ENCODE data around the gene RPS19BP1. TPM values are rescaled to one million over a fixed set of nuclear protein-coding genes. Genes with fewer than 3 reads are reported as not detected.

RPS19BP1 gene
- total RNA-seq, 1 donor from 2014 or later: 69.6 TPM

GRCh38 chr22:39493759-39494158 is 38.8 kb downstream of the RPS19BP1 start:
- intact Hi-C loops (cut with micrococcal nuclease): loop anchor here (1.0 kb wide), 3 partner anchors 21 to 531 kb away; no protein-coding TSS in a partner anchor

- intact Hi-C loops (cut with micrococcal nuclease): no loop called here
Measured at GRCh38 chr22:39492186-39492585, 40.4 kb downstream of the RPS19BP1 start.

DNA sequence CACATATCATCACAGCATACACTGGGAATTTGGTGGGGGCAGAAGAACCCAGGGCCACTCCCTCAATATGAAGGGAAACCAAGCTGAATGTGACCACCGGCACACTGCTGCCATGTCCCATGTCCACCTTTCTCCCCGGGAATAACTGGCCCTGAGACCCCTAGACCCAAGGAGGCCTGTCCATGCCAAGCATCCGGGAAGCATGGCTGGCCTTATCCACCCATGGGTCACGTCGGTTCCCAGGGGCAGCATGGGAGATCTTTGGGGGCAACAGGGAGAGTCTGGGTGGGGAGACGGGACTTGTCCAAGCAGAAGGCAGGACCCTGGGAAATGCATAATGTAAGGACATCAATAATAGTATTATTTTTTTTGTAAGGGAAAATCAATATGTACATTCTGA is 40.9 kb downstream of the RPS19BP1 start:
- intact Hi-C loops (cut with micrococcal nuclease): loop anchor here (2.0 kb wide), 1 partner anchor 553 kb away; no protein-coding TSS in a partner anchor

- intact Hi-C loops (cut with micrococcal nuclease): loop anchor here (1.0 to 2.0 kb wide), 2 partner anchors 41 to 554 kb away; partner anchors contain the start of gene RPS19BP1
Measured at GRCh38 chr22:39490966-39491680, 41.4 kb downstream of the RPS19BP1 start.

DNA sequence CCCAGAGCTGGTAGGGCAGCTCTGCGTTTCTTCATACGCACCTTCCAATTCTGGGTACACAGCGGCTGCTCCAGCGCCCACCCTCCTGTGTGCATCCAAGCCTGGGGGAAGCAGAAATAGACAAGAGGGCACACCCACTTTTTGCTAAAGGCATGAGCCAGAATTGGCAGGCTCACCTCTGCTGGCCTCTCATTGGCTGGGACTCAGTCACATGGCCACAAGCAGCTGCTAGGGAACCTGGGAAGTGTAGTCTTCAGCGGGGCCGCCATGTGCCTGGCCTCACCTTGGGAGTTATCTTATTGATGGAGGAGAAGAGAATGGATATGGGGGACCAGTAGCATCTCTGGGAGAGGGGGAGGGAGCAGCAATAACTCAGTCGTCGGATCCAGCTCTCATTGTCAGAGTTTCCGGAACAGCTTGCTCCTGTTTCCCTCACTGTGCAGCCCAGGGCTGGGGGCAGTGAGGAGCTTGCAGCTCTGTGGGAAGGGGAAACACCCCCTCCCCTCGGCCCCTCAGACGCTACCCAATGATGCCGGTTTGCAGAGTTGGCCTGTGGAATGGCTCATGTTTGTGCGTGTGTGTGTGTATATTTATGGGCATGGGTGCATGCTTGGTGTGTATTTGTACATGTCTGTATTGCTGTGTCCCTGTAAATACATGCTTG is 42.3 kb downstream of the RPS19BP1 start:
- intact Hi-C loops (cut with micrococcal nuclease): loop anchor here (1.0 to 2.0 kb wide), 2 partner anchors 42 to 555 kb away; partner anchors contain the start of gene RPS19BP1

GRCh38 chr22:39489094-39490068 is 43.2 kb downstream of the RPS19BP1 start:
- intact Hi-C loops (cut with micrococcal nuclease): loop anchor here (1.0 to 2.0 kb wide), 2 partner anchors 43 to 555 kb away; partner anchors contain the start of gene RPS19BP1

GRCh38 chr22:39488563-39489083 is 43.9 kb downstream of the RPS19BP1 start:
- intact Hi-C loops (cut with micrococcal nuclease): no loop called here

DNA sequence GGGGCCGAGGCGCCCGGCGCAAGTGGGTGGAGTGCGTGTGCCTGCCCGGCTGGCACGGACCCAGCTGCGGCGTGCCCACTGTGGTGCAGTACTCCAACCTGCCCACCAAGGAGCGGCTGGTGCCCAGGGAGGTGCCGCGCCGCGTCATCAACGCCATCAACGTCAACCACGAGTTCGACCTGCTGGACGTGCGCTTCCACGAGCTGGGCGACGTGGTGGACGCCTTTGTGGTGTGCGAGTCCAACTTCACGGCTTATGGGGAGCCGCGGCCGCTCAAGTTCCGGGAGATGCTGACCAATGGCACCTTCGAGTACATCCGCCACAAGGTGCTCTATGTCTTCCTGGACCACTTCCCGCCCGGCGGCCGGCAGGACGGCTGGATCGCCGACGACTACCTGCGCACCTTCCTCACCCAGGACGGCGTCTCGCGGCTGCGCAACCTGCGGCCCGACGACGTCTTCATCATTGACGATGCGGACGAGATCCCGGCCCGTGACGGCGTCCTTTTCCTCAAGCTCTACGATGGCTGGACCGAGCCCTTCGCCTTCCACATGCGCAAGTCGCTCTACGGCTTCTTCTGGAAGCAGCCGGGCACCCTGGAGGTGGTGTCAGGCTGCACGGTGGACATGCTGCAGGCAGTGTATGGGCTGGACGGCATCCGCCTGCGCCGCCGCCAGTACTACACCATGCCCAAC is 44.6 kb downstream of the RPS19BP1 start:
- intact Hi-C loops (cut with micrococcal nuclease): no loop called here

DNA sequence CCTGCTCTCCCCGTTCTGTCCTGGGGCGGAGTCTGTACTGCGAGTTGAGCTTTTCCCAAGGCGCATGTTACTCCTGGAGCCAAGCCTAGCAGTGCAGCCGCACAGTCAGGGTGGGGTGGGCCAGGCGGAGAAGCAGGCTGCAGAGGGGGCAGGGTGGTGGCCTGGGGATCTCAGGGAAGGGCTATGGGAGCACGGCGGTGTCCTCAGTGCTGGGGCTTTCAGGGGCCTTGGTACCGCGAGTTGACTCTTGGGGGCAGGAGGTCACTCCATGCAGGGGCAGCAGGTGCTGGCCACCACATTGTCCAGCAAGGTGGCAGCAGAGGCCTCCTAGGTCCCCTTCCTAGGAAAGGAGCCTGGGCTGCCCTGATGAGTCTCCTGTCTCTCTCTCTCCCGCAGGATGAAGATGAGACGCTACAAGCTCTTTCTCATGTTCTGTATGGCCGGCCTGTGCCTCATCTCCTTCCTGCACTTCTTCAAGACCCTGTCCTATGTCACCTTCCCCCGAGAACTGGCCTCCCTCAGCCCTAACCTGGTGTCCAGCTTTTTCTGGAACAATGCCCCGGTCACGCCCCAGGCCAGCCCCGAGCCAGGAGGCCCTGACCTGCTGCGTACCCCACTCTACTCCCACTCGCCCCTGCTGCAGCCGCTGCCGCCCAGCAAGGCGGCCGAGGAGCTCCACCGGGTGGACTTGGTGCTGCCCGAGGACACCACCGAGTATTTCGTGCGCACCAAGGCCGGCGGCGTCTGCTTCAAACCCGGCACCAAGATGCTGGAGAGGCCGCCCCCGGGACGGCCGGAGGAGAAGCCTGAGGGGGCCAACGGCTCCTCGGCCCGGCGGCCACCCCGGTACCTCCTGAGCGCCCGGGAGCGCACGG is 45.4 kb downstream of the RPS19BP1 start:
- intact Hi-C loops (cut with micrococcal nuclease): no loop called here

GRCh38 chr22:39482768-39483167 is 49.8 kb downstream of the RPS19BP1 start:
- intact Hi-C loops (cut with micrococcal nuclease): no loop called here

DNA sequence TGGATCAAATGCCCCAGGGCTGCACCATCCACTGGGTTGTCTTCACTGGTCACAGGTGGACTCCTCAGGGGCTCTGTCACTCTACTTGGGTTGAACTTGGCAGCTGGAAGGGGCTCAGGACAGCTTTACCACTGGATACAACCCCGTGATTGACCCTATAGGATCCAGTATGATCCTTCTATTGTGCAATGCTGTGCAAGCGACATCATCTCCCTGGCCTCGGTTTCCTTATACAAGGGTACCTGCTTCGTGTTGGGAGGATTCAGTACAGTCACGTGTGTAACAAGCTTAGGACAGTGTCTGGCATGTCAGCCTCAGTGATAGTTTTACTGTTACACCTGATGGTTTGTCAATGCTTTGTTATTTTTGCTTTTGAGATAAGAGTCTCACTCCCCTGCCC is 51.0 kb downstream of the RPS19BP1 start:
- intact Hi-C loops (cut with micrococcal nuclease): no loop called here

GRCh38 chr22:39481054-39481453 is 51.5 kb downstream of the RPS19BP1 start:
- intact Hi-C loops (cut with micrococcal nuclease): no loop called here

DNA sequence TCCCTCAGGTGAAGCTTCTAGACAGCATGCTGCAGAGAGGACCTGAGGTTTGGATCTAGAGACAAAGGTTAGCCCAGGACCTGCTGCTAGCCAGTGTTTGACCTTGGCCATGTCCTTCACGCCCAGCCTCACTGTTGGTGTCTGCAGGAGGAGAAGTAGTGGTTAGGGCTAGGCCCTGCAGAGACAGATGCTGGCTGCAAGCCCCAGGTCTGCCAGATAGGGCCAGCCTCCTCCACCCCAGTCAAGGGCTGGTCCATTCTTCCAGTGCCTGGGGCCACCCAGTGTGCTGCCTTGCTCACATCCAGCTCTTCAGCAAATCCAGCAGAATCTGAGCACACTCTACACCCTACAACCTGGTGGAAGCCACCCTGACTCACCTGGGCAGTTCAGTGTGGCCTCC is 52.0 kb downstream of the RPS19BP1 start:
- intact Hi-C loops (cut with micrococcal nuclease): no loop called here

- intact Hi-C loops (cut with micrococcal nuclease): no loop called here
Measured at GRCh38 chr22:39479254-39479653, 53.3 kb downstream of the RPS19BP1 start.

Other genes starting within 250 kb of the RPS19BP1 start
- 1,370 and 1,385 TPM in 2 replicates for gene RPL3, start 213.1 kb downstream of the RPS19BP1 start, total RNA-seq
- not detected in 2 replicates for gene SYNGR1, start 182.8 kb downstream of the RPS19BP1 start, total RNA-seq
- 29.0 and 36.9 TPM in 2 replicates for gene TAB1, start 133.0 kb downstream of the RPS19BP1 start, total RNA-seq
- 2.9 and 3.9 TPM in 2 replicates for gene MGAT3, start 75.7 kb downstream of the RPS19BP1 start, total RNA-seq
- 38.3 and 41.9 TPM in 2 replicates for gene MIEF1, start 30.5 kb downstream of the RPS19BP1 start, total RNA-seq
- 300 and 303 TPM in 2 replicates for gene ATF4, start 12.2 kb downstream of the RPS19BP1 start, total RNA-seq
- gene CACNA1I, start 38.0 kb upstream of the RPS19BP1 start, total RNA-seq: 2.2 TPM in 2 replicates